ENCODE results near the gene MOB1B. TPM values are rescaled to one million over a fixed set of nuclear protein-coding genes. Genes with fewer than 3 reads are reported as not detected.

Gene MOB1B
- total RNA-seq, 3 donors from 2014 or later, result 13.3 to 27.8 (median 15.1) TPM

DNA sequence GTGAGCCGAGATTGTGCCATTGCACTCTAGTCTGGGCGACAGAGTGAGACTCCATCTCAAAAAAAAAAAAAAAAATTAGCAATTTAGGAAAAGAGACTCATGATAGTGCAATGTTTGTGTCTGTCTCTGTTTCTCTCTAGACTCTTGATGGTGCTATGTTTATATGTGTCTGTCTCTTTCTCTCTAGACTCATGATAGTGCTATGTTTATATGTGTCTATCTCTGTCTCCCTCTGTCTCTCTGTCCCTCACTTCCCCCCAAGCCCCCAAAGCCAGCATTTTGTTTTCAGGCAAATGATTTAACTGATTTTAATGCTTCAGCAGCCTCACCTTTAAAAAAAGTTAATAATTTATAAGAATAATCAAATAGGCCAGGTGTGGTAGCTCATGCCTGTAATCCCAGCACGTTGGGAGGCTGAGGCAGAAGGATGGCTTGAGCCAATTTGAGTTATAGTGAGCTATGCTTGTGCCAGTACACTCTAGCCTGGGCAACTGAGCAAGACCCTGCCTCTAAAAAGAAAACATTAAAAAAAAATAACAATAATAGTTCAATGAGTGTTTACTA lies 6.9 kb downstream of the MOB1B start:
- no peaks in the 10 kb centered on the region for H3K4me1 ChIP-seq
- no peak for DNase-seq (ENCODE audit: low spot score in 2 of 2)
- no peaks in the 10 kb centered on the region for H3K27me3 ChIP-seq
- no peaks in the 10 kb centered on the region for H3K9me3 ChIP-seq
- no peak overlapping the region for H3K4me3 ChIP-seq
- TF ChIP-seq POLR2A (IDR thresholded peaks at IDR 0.05) (no peak), POLR2AphosphoS5 (IDR thresholded peaks at IDR 0.05) (no peak)
- TF ChIP-seq, protein P1, sequence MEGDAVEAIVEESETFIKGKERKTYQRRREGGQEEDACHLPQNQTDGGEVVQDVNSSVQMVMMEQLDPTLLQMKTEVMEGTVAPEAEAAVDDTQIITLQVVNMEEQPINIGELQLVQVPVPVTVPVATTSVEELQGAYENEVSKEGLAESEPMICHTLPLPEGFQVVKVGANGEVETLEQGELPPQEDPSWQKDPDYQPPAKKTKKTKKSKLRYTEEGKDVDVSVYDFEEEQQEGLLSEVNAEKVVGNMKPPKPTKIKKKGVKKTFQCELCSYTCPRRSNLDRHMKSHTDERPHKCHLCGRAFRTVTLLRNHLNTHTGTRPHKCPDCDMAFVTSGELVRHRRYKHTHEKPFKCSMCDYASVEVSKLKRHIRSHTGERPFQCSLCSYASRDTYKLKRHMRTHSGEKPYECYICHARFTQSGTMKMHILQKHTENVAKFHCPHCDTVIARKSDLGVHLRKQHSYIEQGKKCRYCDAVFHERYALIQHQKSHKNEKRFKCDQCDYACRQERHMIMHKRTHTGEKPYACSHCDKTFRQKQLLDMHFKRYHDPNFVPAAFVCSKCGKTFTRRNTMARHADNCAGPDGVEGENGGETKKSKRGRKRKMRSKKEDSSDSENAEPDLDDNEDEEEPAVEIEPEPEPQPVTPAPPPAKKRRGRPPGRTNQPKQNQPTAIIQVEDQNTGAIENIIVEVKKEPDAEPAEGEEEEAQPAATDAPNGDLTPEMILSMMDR (IDR thresholded peaks at IDR 0.05), result no peak
- no peaks in the 10 kb centered on the region for H3K36me3 ChIP-seq
- intact Hi-C loops (cut with DNase I; ENCODE audit: low total_unique reads), result no loop called here
- H3K27ac ChIP-seq, result no peak overlapping the region

DNA sequence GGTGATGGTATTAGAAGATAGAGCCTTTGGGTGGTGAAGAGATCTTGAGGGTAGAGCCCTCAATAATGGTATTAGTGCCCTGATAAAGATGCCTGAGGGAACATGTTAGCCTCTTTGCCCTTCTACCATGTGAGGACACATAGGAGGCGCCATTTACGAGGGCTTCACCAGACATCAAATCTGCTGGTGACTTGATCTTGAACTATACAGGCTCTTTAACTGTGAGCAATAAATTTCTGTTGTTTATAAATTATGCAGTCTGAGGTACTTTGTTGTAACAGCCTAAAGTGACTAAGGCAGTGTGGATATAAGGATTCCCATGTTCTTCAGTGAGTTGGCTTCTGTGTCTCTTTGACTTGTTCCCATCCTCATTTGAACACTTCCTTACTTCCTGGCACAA lies 11.8 kb downstream of the MOB1B start:
- intact Hi-C loops (cut with DNase I; ENCODE audit: low total_unique reads), result no loop called here
- Histone ChIP-seq H3K27ac (no peak overlapping the region), H3K4me1 (no peaks in the 10 kb centered on the region), H3K36me3 (no peaks in the 10 kb centered on the region), H3K9me3 (no peaks in the 10 kb centered on the region), H3K4me3 (no peak overlapping the region), H3K27me3 (no peaks in the 10 kb centered on the region)
- TF ChIP-seq POLR2AphosphoS5 (IDR thresholded peaks at IDR 0.05), result no peak
- no peak for TF ChIP-seq POLR2A (IDR thresholded peaks at IDR 0.05)
- TF ChIP-seq, protein P1 (IDR thresholded peaks at IDR 0.05), result no peak
- no peak for DNase-seq (ENCODE audit: low spot score in 2 of 2)

DNA sequence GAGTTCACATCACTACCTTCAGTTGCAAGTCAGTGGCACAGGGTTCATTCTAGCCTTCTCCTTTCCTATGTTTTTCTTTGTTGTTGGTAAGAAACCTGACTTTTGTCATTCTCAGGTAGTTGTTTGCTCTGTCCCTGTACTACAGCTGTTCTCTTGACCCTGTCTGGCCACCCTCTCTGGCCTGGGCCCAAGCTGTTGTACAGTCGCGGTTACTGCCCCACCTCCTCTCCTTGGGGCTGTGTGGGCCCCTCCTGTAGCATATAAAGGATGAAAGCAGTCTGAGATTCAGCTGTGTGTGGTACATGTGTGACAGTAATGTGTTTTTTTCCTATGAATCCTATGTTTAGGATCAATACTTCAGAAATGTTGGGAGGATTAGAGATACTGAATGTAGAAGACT lies 12.5 kb downstream of the MOB1B start:
- Histone ChIP-seq H3K27ac (no peak overlapping the region), H3K9me3 (no peaks in the 10 kb centered on the region), H3K36me3 (no peaks in the 10 kb centered on the region), H3K27me3 (no peaks in the 10 kb centered on the region), H3K4me3 (no peak overlapping the region), H3K4me1 (no peaks in the 10 kb centered on the region)
- no peak for DNase-seq (ENCODE audit: low spot score in 2 of 2)
- intact Hi-C loops (cut with DNase I; ENCODE audit: low total_unique reads), result no loop called here
- TF ChIP-seq POLR2AphosphoS5 (IDR thresholded peaks at IDR 0.05), result no peak
- TF ChIP-seq POLR2A (IDR thresholded peaks at IDR 0.05), result no peak
- TF ChIP-seq, protein P1 (IDR thresholded peaks at IDR 0.05), result no peak

DNA sequence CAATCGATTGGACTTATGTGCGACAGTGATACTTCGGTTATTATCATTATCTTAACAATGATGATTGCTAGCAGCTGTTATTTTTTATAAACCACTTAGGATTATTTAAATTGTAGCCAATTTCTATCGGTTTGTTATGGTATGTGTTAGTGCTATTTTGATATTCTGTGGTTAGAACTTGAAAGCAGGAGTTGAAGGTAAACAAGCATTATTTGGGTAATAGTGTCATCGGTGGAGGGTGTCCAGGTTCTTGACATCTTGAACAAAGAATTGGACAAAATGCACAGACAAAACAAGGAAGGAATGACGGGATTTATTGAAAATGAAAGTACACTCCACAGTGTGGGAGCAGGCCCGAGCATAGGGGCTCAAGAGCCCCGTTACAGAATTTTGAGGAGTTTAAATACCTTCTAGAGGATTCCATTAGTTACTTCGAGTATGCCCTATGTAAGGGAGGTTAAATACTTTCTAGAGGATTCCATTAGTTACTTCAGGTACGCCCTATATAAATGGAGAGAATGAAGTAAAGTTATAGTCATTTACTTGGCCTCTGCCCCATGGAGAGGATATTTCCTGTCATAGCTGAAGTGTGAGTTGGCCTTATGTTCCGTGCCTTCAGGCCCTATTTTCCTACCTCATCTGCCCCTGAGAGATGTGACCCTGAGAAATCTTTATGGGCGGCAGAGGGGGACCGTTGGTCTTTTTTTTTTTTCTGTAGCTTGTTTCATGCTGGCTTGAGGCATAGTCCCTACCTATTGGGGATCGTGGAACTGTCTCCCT lies 13.1 kb downstream of the MOB1B start:
- peaks cover 0 to 2% of the 10 kb centered on the region in 2 donors for H3K9me3 ChIP-seq
- no peaks in the 10 kb centered on the region for H3K4me1 ChIP-seq
- H3K4me3 ChIP-seq, result no peak overlapping the region
- no peak for DNase-seq (ENCODE audit: low spot score in 2 of 2)
- H3K27me3 ChIP-seq, result no peaks in the 10 kb centered on the region
- TF ChIP-seq POLR2A (IDR thresholded peaks at IDR 0.05) (no peak), POLR2AphosphoS5 (IDR thresholded peaks at IDR 0.05) (no peak)
- TF ChIP-seq, protein P1 (IDR thresholded peaks at IDR 0.05), result no peak
- no peak overlapping the region for H3K27ac ChIP-seq
- no peaks in the 10 kb centered on the region for H3K36me3 ChIP-seq
- intact Hi-C loops (cut with DNase I; ENCODE audit: low total_unique reads), result no loop called here

DNA sequence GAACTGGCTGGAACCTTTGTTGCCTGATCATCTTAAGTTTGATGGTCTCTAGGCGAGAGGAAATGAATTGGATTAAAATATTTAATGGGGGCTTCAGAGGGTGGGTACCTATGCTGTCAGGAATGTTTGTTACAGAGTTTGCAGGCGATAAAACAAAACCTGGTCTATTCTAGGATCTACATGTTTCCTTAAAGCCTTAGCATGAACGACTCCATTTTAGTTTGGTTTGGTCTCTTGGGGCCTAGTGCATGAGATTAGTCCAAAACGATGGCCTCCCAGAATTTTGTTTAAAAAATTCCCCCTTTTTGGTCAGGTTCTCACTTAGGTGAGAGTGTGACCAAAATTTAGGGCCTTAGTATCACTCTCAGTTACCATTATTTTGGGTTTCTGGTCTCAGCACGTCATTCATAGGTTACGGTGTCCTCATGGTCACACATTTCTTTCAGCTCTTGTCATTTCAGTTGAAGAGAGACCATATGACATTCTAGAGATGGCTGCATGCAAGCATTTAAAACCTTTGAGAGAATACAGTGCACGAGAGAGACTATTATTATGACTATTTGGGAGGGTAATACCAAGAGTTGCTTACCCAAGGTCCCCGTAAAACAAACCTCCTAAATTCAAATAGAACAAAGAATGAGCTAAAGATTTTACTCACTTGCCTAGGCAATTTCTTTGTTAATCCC lies 13.8 kb downstream of the MOB1B start:
- no peak for DNase-seq (ENCODE audit: low spot score in 2 of 2)
- Histone ChIP-seq H3K9me3 (peaks cover 3 to 5% of the 10 kb centered on the region in 2 donors), H3K27me3 (no peaks in the 10 kb centered on the region), H3K36me3 (no peaks in the 10 kb centered on the region), H3K27ac (no peak overlapping the region), H3K4me3 (no peak overlapping the region), H3K4me1 (no peaks in the 10 kb centered on the region)
- TF ChIP-seq POLR2AphosphoS5 (IDR thresholded peaks at IDR 0.05) (no peak), POLR2A (IDR thresholded peaks at IDR 0.05) (no peak)
- TF ChIP-seq, protein P1 (IDR thresholded peaks at IDR 0.05), result no peak
- intact Hi-C loops (cut with DNase I; ENCODE audit: low total_unique reads), result no loop called here

Data from breast epithelium (tissue), 4 donors.